HEK293T (cell line): ENCODE results near the gene IKBKE.

Experiments
- BHLHE40 ChIP-seq: fragments of 450-650 bp; IDR thresholded peaks from 2 replicates; pipeline ENCODE4 v1.6.1; 2016; ENCODE audit warnings: mild to moderate bottlenecking, moderate library complexity, borderline replicate concordance
- FOXM1 ChIP-seq: fragments of 450-650 bp; IDR thresholded peaks from 2 replicates; pipeline ENCODE4 v1.6.1; 2017; ENCODE audit warnings: mild to moderate bottlenecking, borderline replicate concordance
- HDGF ChIP-seq: fragments of 450-650 bp; IDR thresholded peaks from 2 replicates; pipeline ENCODE4 v1.6.1; 2017; ENCODE audit warnings: antibody characterized with exemption, borderline replicate concordance
- SP1 ChIP-seq: fragments of 450-650 bp; IDR thresholded peaks from 2 replicates; pipeline ENCODE4 v1.6.1; 2017
- TARDBP ChIP-seq: fragments of 450-650 bp; IDR thresholded peaks from 2 replicates; pipeline ENCODE4 v1.6.1; 2016
- ZNF384 ChIP-seq: fragments of 450-650 bp; IDR thresholded peaks from 2 replicates; pipeline ENCODE4 v1.6.1; 2016

- no peak for TF ChIP-seq BHLHE40
- TF ChIP-seq FOXM1, result no peak
- no peak for TF ChIP-seq TARDBP
- no peak for TF ChIP-seq SP1
- no peak for TF ChIP-seq ZNF384
- TF ChIP-seq HDGF, result no peak
These were observed 6.8 kb downstream of the IKBKE start for GRCh38 chr1:206477110-206477509.
